ENCODE results near the gene IL1RAPL2. TPM values are rescaled to one million over a fixed set of nuclear protein-coding genes. Genes with fewer than 3 reads are reported as not detected.

Gene IL1RAPL2
- total and polyA plus RNA-seq, 2 donors (not counting 1 experiment from before 2014, with no cell fraction given) = not detected

GRCh38 chrX:104806346-104806745 is 240.3 kb downstream of the IL1RAPL2 start:
- WGBS (ENCODE audit: insufficient coverage) = no CpG with 5 or more reads among the region's 2 CpGs
- H4K20me1 ChIP-seq (ENCODE audit: control insufficient read depth, insufficient read depth, low read length, poor library complexity, severe bottlenecking) = no peaks in the 10 kb centered on the region
- TF ChIP-seq CTCF (IDR thresholded peaks at IDR 0.05) (no peak), EZH2 (IDR thresholded peaks at IDR 0.05; ENCODE audit: borderline replicate concordance, insufficient read depth, low read depth, low read length, poor library complexity, severe bottlenecking) (no peak)
- H3K27me3 ChIP-seq (replicated peaks in 1 of 4; ENCODE audit: control extremely low read depth in 1 of 4, control insufficient read depth in 3 of 4, insufficient read depth in 4 of 4, low read length in 3 of 4) = no peaks in the 10 kb centered on the region
- ChIA-PET CTCF (no interaction called here), POLR2A (no interaction called here)
- H3K4me3 ChIP-seq (ENCODE audit: control extremely low read depth in 1 of 5, extremely low read depth in 1 of 5, insufficient read depth in 1 of 5, low read depth in 2 of 5, low read length in 4 of 5) = no peak overlapping the region
- DNase-seq = no peak
- Mint-ChIP-seq H3K4me3 (no peak overlapping the region), H3K9me3 (ENCODE audit: insufficient read depth) (no peaks in the 10 kb centered on the region), H3K27me3 (no peaks in the 10 kb centered on the region), H3K4me1 (no peaks in the 10 kb centered on the region), H3K27ac (no peak overlapping the region)
- no peaks in the 10 kb centered on the region for H3K9me3 ChIP-seq (ENCODE audit: control extremely low read depth in 1 of 3, control insufficient read depth in 2 of 3, insufficient read depth in 1 of 3, low read length in 2 of 3)
- H3K79me2 ChIP-seq (ENCODE audit: control insufficient read depth, insufficient read depth, low read length) = no peaks in the 10 kb centered on the region
- H2AFZ ChIP-seq (ENCODE audit: insufficient read depth, low read depth, low read length, poor library complexity, severe bottlenecking) = no peak overlapping the region
- H3K4me2 ChIP-seq (replicated peaks; ENCODE audit: low read depth, low read length, poor library complexity, severe bottlenecking) = no peak overlapping the region
- intact Hi-C loops (cut with micrococcal nuclease) = no loop called here
- H3K9ac ChIP-seq (ENCODE audit: low read length) = no peak overlapping the region
- no peaks in the 10 kb centered on the region for H3K36me3 ChIP-seq (replicated peaks in 1 of 2; ENCODE audit: control extremely low read depth in 1 of 2, control insufficient read depth in 1 of 2, extremely low read depth in 1 of 2, insufficient read depth in 2 of 2, low read length in 1 of 2)
- no peaks in the 10 kb centered on the region for H3K4me1 ChIP-seq (ENCODE audit: control insufficient read depth in 2 of 2, insufficient read depth in 2 of 2, low read length in 2 of 2)
- no peak for ATAC-seq (ENCODE audit: low read depth)
- H3K27ac ChIP-seq (ENCODE audit: low read length in 2 of 2) = no peak overlapping the region

- no peak for TF ChIP-seq CTCF (IDR thresholded peaks at IDR 0.05)
- Histone ChIP-seq H4K20me1 (ENCODE audit: control insufficient read depth, insufficient read depth, low read length, poor library complexity, severe bottlenecking) (no peaks in the 10 kb centered on the region), H3K27me3 (replicated peaks in 1 of 4; ENCODE audit: control extremely low read depth in 1 of 4, control insufficient read depth in 3 of 4, insufficient read depth in 4 of 4, low read length in 3 of 4) (no peaks in the 10 kb centered on the region), H3K36me3 (replicated peaks in 1 of 2; ENCODE audit: control extremely low read depth in 1 of 2, control insufficient read depth in 1 of 2, extremely low read depth in 1 of 2, insufficient read depth in 2 of 2, low read length in 1 of 2) (no peaks in the 10 kb centered on the region), H3K79me2 (ENCODE audit: control insufficient read depth, insufficient read depth, low read length) (no peaks in the 10 kb centered on the region), H3K4me3 (ENCODE audit: control extremely low read depth in 1 of 5, extremely low read depth in 1 of 5, insufficient read depth in 1 of 5, low read depth in 2 of 5, low read length in 4 of 5) (no peak overlapping the region), H3K9ac (ENCODE audit: low read length) (no peak overlapping the region), H3K9me3 (ENCODE audit: control extremely low read depth in 1 of 3, control insufficient read depth in 2 of 3, insufficient read depth in 1 of 3, low read length in 2 of 3) (peaks cover 0 to 3% (median 0%) of the 10 kb centered on the region in 3 donors), H3K4me1 (ENCODE audit: control insufficient read depth in 2 of 2, insufficient read depth in 2 of 2, low read length in 2 of 2) (no peaks in the 10 kb centered on the region), H3K4me2 (replicated peaks; ENCODE audit: low read depth, low read length, poor library complexity, severe bottlenecking) (no peak overlapping the region), H3K27ac (ENCODE audit: low read length in 2 of 2) (no peak overlapping the region), H2AFZ (ENCODE audit: insufficient read depth, low read depth, low read length, poor library complexity, severe bottlenecking) (no peak overlapping the region)
- no peak for DNase-seq
- WGBS (ENCODE audit: insufficient coverage) = no CpG with 5 or more reads among the region's 2 CpGs
- H3K27me3 Mint-ChIP-seq = no peaks in the 10 kb centered on the region
- POLR2A ChIA-PET = no interaction called here
- CTCF ChIA-PET = no interaction called here
- H3K4me3 Mint-ChIP-seq = no peak overlapping the region
- H3K4me1 Mint-ChIP-seq = no peaks in the 10 kb centered on the region
- intact Hi-C loops (cut with micrococcal nuclease) = no loop called here
- no peak for ATAC-seq (ENCODE audit: low read depth)
- H3K9me3 Mint-ChIP-seq (ENCODE audit: insufficient read depth) = no peaks in the 10 kb centered on the region
- no peak overlapping the region for H3K27ac Mint-ChIP-seq
Measured at GRCh38 chrX:104833401-104833800, 267.4 kb downstream of the IL1RAPL2 start.

Data from B cell (primary cell).